ENCODE results near the gene TPP1.

GRCh38 chr11:6604790-6605189 lies 14.4 kb downstream of the TPP1 start:
- TF ChIP-seq CTCF (conservative IDR thresholded peaks at IDR 0.05; ENCODE audit: low read depth, low read length): no peak
- TF ChIP-seq EZH2 (IDR thresholded peaks at IDR 0.05; ENCODE audit: low read length, unreplicated experiment): no peak

Data from PC-3 (cell line).